ENCODE data around the gene GNGT2. TPM values are rescaled to one million over a fixed set of nuclear protein-coding genes. Genes with fewer than 3 reads are reported as not detected.

Gene GNGT2
- total and polyA plus RNA-seq, 2 experiments from 2014 or later, result not detected

DNA sequence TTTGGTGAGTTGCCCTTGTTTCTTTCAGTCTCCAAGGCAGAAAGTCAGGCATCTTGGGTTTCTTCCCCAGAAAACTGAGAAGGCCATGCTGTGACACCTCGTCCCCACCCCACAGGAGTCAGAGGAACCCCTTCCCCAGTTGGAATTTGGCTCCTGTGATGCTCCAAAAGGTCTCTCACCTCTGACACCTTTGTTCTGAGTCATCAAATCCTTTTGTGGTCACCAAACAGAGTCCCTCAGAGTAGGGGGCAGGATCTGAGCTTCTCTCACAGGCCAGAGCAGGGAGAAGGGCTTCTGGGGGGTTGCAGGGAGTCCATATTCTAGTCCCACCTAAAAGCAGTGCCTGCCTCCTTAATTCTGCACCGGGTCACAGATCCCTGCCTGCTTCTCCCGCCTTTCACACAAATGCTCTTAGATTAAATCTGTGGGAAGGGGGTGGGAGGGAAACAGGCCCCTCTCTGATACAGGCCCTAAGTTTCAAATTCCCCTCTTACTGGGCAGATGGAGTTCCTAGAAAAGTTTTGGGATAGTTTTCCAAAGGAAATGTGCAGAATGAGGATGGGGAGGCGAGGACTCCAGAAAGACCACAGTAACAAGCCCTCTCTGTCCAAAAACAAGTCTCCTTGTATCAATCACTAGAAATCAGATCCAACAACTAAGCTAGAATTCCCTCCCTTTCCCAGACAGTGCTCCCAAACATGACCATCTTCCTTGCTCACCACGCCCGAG is 18.9 kb upstream of the GNGT2 start:
- Histone ChIP-seq H3K4me1 (ENCODE audit: insufficient read depth) (no peaks in the 10 kb centered on the region), H3K4me2 (ENCODE audit: unreplicated experiment) (no peak overlapping the region), H3K9ac (no peak overlapping the region), H2AFZ (no peak overlapping the region), H4K20me1 (ENCODE audit: insufficient read depth) (no peaks in the 10 kb centered on the region), H3K4me3 (no peak overlapping the region), H3K9me3 (ENCODE audit: low read depth) (no peaks in the 10 kb centered on the region), H3K9me2 (ENCODE audit: insufficient read depth) (no peaks in the 10 kb centered on the region), H3F3A (ENCODE audit: insufficient read depth) (no peaks in the 10 kb centered on the region), H3K36me3 (ENCODE audit: low read depth) (no peaks in the 10 kb centered on the region), H3K27me3 (replicated peaks; ENCODE audit: insufficient read depth) (peaks cover 40% of the 10 kb centered on the region), H3K27ac (no peak overlapping the region), H3K79me2 (ENCODE audit: insufficient read depth) (no peaks in the 10 kb centered on the region)
- in situ Hi-C loops (cut with MboI), result no loop called here
- DNase-seq, result no peak
- WGBS, 2 experiments (ENCODE audit: low coverage in 1 of 2, low lambda C conversion rate in 2 of 2, missing lambda C conversion rate in 2 of 2), result 41 to 44% methylated on average over 6 of the region's 6 CpGs
- TF ChIP-seq EZH2phosphoT487 (IDR thresholded peaks at IDR 0.05; ENCODE audit: insufficient read depth, low read depth), result no peak
- TF ChIP-seq EZH2 (IDR thresholded peaks at IDR 0.05; ENCODE audit: insufficient read depth, poor library complexity, severe bottlenecking), result no peak

DNA sequence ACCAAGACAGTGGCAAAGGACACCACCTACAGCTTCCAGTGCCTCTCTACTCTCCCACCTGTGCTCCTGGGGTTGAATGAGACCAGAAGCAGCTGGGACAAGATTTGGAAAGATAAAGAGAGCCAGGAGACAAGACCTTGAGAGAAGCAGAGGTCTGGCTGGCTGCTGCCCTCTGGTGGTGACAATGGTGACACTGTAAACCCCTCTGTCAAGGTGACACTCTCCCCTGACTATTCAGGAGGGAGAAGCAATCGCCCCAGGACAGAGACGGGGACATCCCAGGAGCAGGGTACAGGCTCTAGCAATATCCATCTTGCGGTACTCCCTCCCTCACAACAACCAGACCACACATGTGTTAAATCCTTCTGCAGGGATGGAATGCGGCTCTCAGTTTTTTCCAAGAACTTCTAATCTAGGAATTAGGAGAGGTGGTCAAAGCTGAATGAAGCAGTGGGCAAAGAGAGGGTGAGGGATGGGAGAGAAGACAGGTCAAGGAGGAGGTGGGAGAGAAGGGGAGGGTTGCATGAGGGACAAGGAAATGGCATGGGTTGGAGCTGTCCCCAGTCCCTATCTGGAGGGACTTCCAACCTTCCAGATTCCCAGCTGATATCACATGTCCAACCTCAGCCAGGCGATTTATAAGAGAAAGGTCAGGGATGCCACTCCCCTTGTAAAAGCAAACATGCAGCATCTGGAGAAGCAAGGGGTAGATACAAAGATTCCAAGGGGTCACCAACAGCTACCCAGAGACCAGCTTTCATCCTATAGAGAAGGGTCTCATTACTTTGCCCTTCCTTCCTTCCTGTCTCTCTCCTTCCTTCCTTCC is 17.3 kb upstream of the GNGT2 start:
- Histone ChIP-seq H3K4me2 (ENCODE audit: unreplicated experiment) (no peak overlapping the region), H3K9me2 (ENCODE audit: insufficient read depth) (no peaks in the 10 kb centered on the region), H3K27me3 (replicated peaks; ENCODE audit: insufficient read depth) (peaks cover 56% of the 10 kb centered on the region), H2AFZ (no peak overlapping the region), H3K36me3 (ENCODE audit: low read depth) (no peaks in the 10 kb centered on the region), H3K9me3 (ENCODE audit: low read depth) (no peaks in the 10 kb centered on the region), H3F3A (ENCODE audit: insufficient read depth) (no peaks in the 10 kb centered on the region), H3K79me2 (ENCODE audit: insufficient read depth) (no peaks in the 10 kb centered on the region), H4K20me1 (ENCODE audit: insufficient read depth) (no peaks in the 10 kb centered on the region), H3K4me1 (ENCODE audit: insufficient read depth) (no peaks in the 10 kb centered on the region), H3K4me3 (no peak overlapping the region), H3K27ac (no peak overlapping the region), H3K9ac (no peak overlapping the region)
- DNase-seq, result peak; percentile 66
- in situ Hi-C loops (cut with MboI), result no loop called here
- TF ChIP-seq EZH2phosphoT487 (IDR thresholded peaks at IDR 0.05; ENCODE audit: insufficient read depth, low read depth) (no peak), EZH2 (IDR thresholded peaks at IDR 0.05; ENCODE audit: insufficient read depth, poor library complexity, severe bottlenecking) (no peak)
- 14% methylated on average over 5 of the region's 5 CpGs for WGBS, 2 experiments (ENCODE audit: low coverage in 1 of 2, low lambda C conversion rate in 2 of 2, missing lambda C conversion rate in 2 of 2)

GRCh38 chr17:49226771-49227435 is 16.5 kb upstream of the GNGT2 start:
- H3K4me2 ChIP-seq (ENCODE audit: unreplicated experiment), result no peak overlapping the region
- no peaks in the 10 kb centered on the region for H3K9me2 ChIP-seq (ENCODE audit: insufficient read depth)
- in situ Hi-C loops (cut with MboI), result no loop called here
- no peaks in the 10 kb centered on the region for H3K4me1 ChIP-seq (ENCODE audit: insufficient read depth)
- DNase-seq, result no peak
- H4K20me1 ChIP-seq (ENCODE audit: insufficient read depth), result no peaks in the 10 kb centered on the region
- H3K36me3 ChIP-seq (ENCODE audit: low read depth), result no peaks in the 10 kb centered on the region
- H2AFZ ChIP-seq, result no peak overlapping the region
- no peak overlapping the region for H3K27ac ChIP-seq
- H3K9me3 ChIP-seq (ENCODE audit: low read depth), result no peaks in the 10 kb centered on the region
- no peak overlapping the region for H3K9ac ChIP-seq
- no peak overlapping the region for H3K4me3 ChIP-seq
- no peaks in the 10 kb centered on the region for H3F3A ChIP-seq (ENCODE audit: insufficient read depth)
- no peaks in the 10 kb centered on the region for H3K79me2 ChIP-seq (ENCODE audit: insufficient read depth)
- TF ChIP-seq EZH2 (IDR thresholded peaks at IDR 0.05; ENCODE audit: insufficient read depth, poor library complexity, severe bottlenecking), result no peak
- peaks cover 56% of the 10 kb centered on the region for H3K27me3 ChIP-seq (replicated peaks; ENCODE audit: insufficient read depth)
- WGBS, 2 experiments (ENCODE audit: low coverage in 1 of 2, low lambda C conversion rate in 2 of 2, missing lambda C conversion rate in 2 of 2), result 16 to 25% methylated on average over 3 of the region's 3 CpGs

GRCh38 chr17:49225554-49226236 is 15.3 kb upstream of the GNGT2 start:
- no peak for TF ChIP-seq EZH2phosphoT487 (IDR thresholded peaks at IDR 0.05; ENCODE audit: insufficient read depth, low read depth)
- TF ChIP-seq EZH2 (IDR thresholded peaks at IDR 0.05; ENCODE audit: insufficient read depth, poor library complexity, severe bottlenecking), result no peak
- WGBS, 2 experiments (ENCODE audit: low coverage in 1 of 2, low lambda C conversion rate in 2 of 2, missing lambda C conversion rate in 2 of 2), result 34 to 49% methylated on average over 6 to 8 of the region's 8 CpGs
- H3K9me3 ChIP-seq (ENCODE audit: low read depth), result no peaks in the 10 kb centered on the region
- DNase-seq, result no peak
- no peak overlapping the region for H3K27ac ChIP-seq
- no peaks in the 10 kb centered on the region for H3K79me2 ChIP-seq (ENCODE audit: insufficient read depth)
- H3K4me3 ChIP-seq, result no peak overlapping the region
- no peak overlapping the region for H3K9ac ChIP-seq
- peaks cover 56% of the 10 kb centered on the region for H3K27me3 ChIP-seq (replicated peaks; ENCODE audit: insufficient read depth)
- H3K4me1 ChIP-seq (ENCODE audit: insufficient read depth), result no peaks in the 10 kb centered on the region
- H3K9me2 ChIP-seq (ENCODE audit: insufficient read depth), result no peaks in the 10 kb centered on the region
- H4K20me1 ChIP-seq (ENCODE audit: insufficient read depth), result no peaks in the 10 kb centered on the region
- no peaks in the 10 kb centered on the region for H3K36me3 ChIP-seq (ENCODE audit: low read depth)
- no peak overlapping the region for H2AFZ ChIP-seq
- H3F3A ChIP-seq (ENCODE audit: insufficient read depth), result no peaks in the 10 kb centered on the region
- H3K4me2 ChIP-seq (ENCODE audit: unreplicated experiment), result no peak overlapping the region
- in situ Hi-C loops (cut with MboI), result no loop called here
